ENCODE results near the gene MEIS3. TPM values are rescaled to one million over a fixed set of nuclear protein-coding genes. Genes with fewer than 3 reads are reported as not detected.
"Not testable (repeated sequence)": the region's sequence is repeated elsewhere in the genome, so short reads cannot be mapped to it uniquely, and the experiment has no call there.

The MEIS3 gene
- total RNA-seq, 1 experiment from 2014 or later, result 1.3 TPM

- Histone ChIP-seq H3K4me1 (ENCODE audit: insufficient read depth, low read length) (no peaks in the 10 kb centered on the region), H3K36me3 (ENCODE audit: low read depth, low read length) (no peaks in the 10 kb centered on the region; the same call in 1 of the 2 replicates), H3K4me3 (ENCODE audit: low read length) (no peak overlapping the region), H3K4me2 (ENCODE audit: low read length) (no peak overlapping the region), H3K79me2 (ENCODE audit: low read length) (no peaks in the 10 kb centered on the region), H2AFZ (ENCODE audit: low read length) (no peak overlapping the region), H3K27me3 (ENCODE audit: low read length) (no peaks in the 10 kb centered on the region), H3F3A (ENCODE audit: low read length, unreplicated experiment) (no peaks in the 10 kb centered on the region), H3K9ac (ENCODE audit: low read length) (no peak overlapping the region), H3K27ac (ENCODE audit: low read length) (no peak overlapping the region), H3K9me3 (ENCODE audit: low read length) (no peaks in the 10 kb centered on the region), H4K20me1 (ENCODE audit: low read length) (no peaks in the 10 kb centered on the region), H3K9me2 (replicated peaks; ENCODE audit: low read length) (no peaks in the 10 kb centered on the region)
- POLR2A ChIA-PET (ENCODE audit: unreplicated experiment), result no interaction called here
- BruUV-seq (replicated peaks), result no TSS peak
- CTCF ChIA-PET, result no interaction called here
- no peak for TF ChIP-seq EZH2 (IDR thresholded peaks at IDR 0.05; ENCODE audit: low read length, unreplicated experiment)
- no peak for TF ChIP-seq EZH2phosphoT487 (IDR thresholded peaks at IDR 0.05; ENCODE audit: borderline replicate concordance, low read length)
- TF ChIP-seq CTCF (conservative IDR thresholded peaks at IDR 0.05; ENCODE audit: low read depth, low read length), result no peak
- ATAC-seq (no peak), DNase-seq (no peak)
- intact Hi-C loops (cut with micrococcal nuclease), result no loop called here
Measured at GRCh38 chr19:47370045-47370611, 49.2 kb downstream of the MEIS3 start.

GRCh38 chr19:47365455-47365854 is 53.9 kb downstream of the MEIS3 start:
- CTCF ChIA-PET; H3K79me2 ChIP-seq (ENCODE audit: low read length); BruUV-seq (replicated peaks); H3F3A ChIP-seq (ENCODE audit: low read length, unreplicated experiment); H2AFZ ChIP-seq (ENCODE audit: low read length); H3K4me2 ChIP-seq (ENCODE audit: low read length); H3K27me3 ChIP-seq (ENCODE audit: low read length); H3K27ac ChIP-seq (ENCODE audit: low read length); H3K4me1 ChIP-seq (ENCODE audit: insufficient read depth, low read length); H3K9me3 ChIP-seq (ENCODE audit: low read length); H3K9me2 ChIP-seq (replicated peaks; ENCODE audit: low read length); DNase-seq; H3K9ac ChIP-seq (ENCODE audit: low read length); intact Hi-C loops (cut with micrococcal nuclease); H4K20me1 ChIP-seq (ENCODE audit: low read length); H3K4me3 ChIP-seq (ENCODE audit: low read length); ATAC-seq; POLR2A ChIA-PET (ENCODE audit: unreplicated experiment); H3K36me3 ChIP-seq (ENCODE audit: low read depth, low read length): not testable (repeated sequence)

- Histone ChIP-seq H3K4me3 (ENCODE audit: low read length) (no peak overlapping the region), H3F3A (ENCODE audit: low read length, unreplicated experiment) (no peaks in the 10 kb centered on the region), H3K9me2 (replicated peaks; ENCODE audit: low read length) (no peaks in the 10 kb centered on the region), H3K79me2 (ENCODE audit: low read length) (no peaks in the 10 kb centered on the region), H3K9me3 (ENCODE audit: low read length) (no peaks in the 10 kb centered on the region), H4K20me1 (ENCODE audit: low read length) (no peaks in the 10 kb centered on the region), H3K36me3 (ENCODE audit: low read depth, low read length) (no peaks in the 10 kb centered on the region; the same call in 1 of the 2 replicates), H3K4me1 (ENCODE audit: insufficient read depth, low read length) (no peaks in the 10 kb centered on the region), H2AFZ (ENCODE audit: low read length) (no peak overlapping the region), H3K4me2 (ENCODE audit: low read length) (no peak overlapping the region), H3K27ac (ENCODE audit: low read length) (no peak overlapping the region), H3K9ac (ENCODE audit: low read length) (no peak overlapping the region), H3K27me3 (ENCODE audit: low read length) (no peaks in the 10 kb centered on the region)
- ChIA-PET CTCF (no interaction called here), POLR2A (ENCODE audit: unreplicated experiment) (no interaction called here)
- intact Hi-C loops (cut with micrococcal nuclease), result no loop called here
- TF ChIP-seq CTCF (conservative IDR thresholded peaks at IDR 0.05; ENCODE audit: low read depth, low read length) (no peak), EZH2phosphoT487 (IDR thresholded peaks at IDR 0.05; ENCODE audit: borderline replicate concordance, low read length) (no peak), EZH2 (IDR thresholded peaks at IDR 0.05; ENCODE audit: low read length, unreplicated experiment) (no peak)
- DNase-seq (no peak), ATAC-seq (no peak)
- BruUV-seq (replicated peaks), result no TSS peak
Measured at GRCh38 chr19:47363758-47364531, 55.4 kb downstream of the MEIS3 start.

Data from PC-3 (cell line).